ENCODE data around the gene EPM2A. TPM values are rescaled to one million over a fixed set of nuclear protein-coding genes. Genes with fewer than 3 reads are reported as not detected.

Gene EPM2A
- polyA plus RNA-seq, 2 of the 4 experiments (the other 2 are of a cell fraction), result 2.4 to 3.0 TPM

GRCh38 chr6:145629478-145629877 lies 105.8 kb downstream of the EPM2A start:
- ChIA-PET POLR2A (no interaction called here), CTCF (interaction anchor here (0.5 to 2.0 kb wide), 2 partner anchors 25 to 618 kb away, joined by 3 to 5 read pairs; no protein-coding TSS in a partner anchor)
- ATAC-seq (no peak), FAIRE-seq (no peak), DNase-seq (ENCODE audit: low read depth in 1 of 2, low spot score in 1 of 2) (no peak)
- 74% methylated on average over 4 of the region's 4 CpGs for WGBS (ENCODE audit: missing lambda C conversion rate)
- TF ChIP-seq NPAS2 (CRISPR knock-in tag; IDR thresholded peaks at IDR 0.05; ENCODE audit: borderline replicate concordance) (no peak), ZNF302 (CRISPR knock-in tag; IDR thresholded peaks at IDR 0.05) (no peak), KDM5A (IDR thresholded peaks at IDR 0.05) (no peak), NFE2L2 (conservative IDR thresholded peaks at IDR 0.05; ENCODE audit: low read length) (no peak), MAZ (IDR thresholded peaks at IDR 0.05; ENCODE audit: borderline replicate concordance, low read depth, low read length) (no peak)
- H3K27ac ChIP-seq, result no peak overlapping the region
- no peak overlapping the region for H3K4me2 ChIP-seq
- no peak overlapping the region for H3K4me3 ChIP-seq
- no peaks in the 10 kb centered on the region for H3K4me1 ChIP-seq
- no peaks in the 10 kb centered on the region for H3K9me3 ChIP-seq

DNA sequence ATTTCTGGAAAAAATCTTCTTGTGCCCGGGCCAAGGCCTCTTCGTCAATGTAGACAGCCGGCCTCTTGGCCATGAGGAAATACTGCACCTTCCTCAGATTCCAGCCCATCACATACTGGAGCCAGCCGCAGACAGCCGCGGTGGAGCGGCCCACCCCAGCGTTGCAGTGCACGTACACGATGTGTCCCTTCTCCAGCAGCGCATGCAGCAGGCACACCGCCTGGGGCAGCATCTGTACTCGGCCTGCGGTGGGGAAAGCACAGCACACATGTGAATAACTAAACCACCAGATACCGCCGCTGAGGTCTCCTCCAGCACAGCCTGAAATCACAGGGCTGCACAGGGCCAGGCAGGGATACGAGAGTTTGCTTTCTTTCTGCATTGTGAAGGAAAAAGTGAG lies 107.9 kb downstream of the EPM2A start:
- FAIRE-seq, result no peak
- WGBS (ENCODE audit: missing lambda C conversion rate), result 86% methylated on average over 11 of the region's 17 CpGs
- Histone ChIP-seq H3K4me1 (no peaks in the 10 kb centered on the region), H3K27ac (no peak overlapping the region), H3K4me2 (no peak overlapping the region), H3K4me3 (no peak overlapping the region), H3K9me3 (no peaks in the 10 kb centered on the region)
- TF ChIP-seq NR3C1 (IDR thresholded peaks at IDR 0.05) (no peak), ZNF302 (CRISPR knock-in tag; IDR thresholded peaks at IDR 0.05) (no peak), HOXB13 (CRISPR knock-in tag; IDR thresholded peaks at IDR 0.05; ENCODE audit: low read depth) (no peak), ESRRA (IDR thresholded peaks at IDR 0.05; ENCODE audit: borderline replicate concordance, low read length) (no peak), POLR2A (IDR thresholded peaks at IDR 0.05; ENCODE audit: low read length) (no peak), KDM5A (IDR thresholded peaks at IDR 0.05) (no peak), BHLHE40 (IDR thresholded peaks at IDR 0.05; ENCODE audit: low read depth, low read length) (no peak), EHMT2 (IDR thresholded peaks at IDR 0.05; ENCODE audit: low read depth) (no peak)
- TF ChIP-seq, protein P1, sequence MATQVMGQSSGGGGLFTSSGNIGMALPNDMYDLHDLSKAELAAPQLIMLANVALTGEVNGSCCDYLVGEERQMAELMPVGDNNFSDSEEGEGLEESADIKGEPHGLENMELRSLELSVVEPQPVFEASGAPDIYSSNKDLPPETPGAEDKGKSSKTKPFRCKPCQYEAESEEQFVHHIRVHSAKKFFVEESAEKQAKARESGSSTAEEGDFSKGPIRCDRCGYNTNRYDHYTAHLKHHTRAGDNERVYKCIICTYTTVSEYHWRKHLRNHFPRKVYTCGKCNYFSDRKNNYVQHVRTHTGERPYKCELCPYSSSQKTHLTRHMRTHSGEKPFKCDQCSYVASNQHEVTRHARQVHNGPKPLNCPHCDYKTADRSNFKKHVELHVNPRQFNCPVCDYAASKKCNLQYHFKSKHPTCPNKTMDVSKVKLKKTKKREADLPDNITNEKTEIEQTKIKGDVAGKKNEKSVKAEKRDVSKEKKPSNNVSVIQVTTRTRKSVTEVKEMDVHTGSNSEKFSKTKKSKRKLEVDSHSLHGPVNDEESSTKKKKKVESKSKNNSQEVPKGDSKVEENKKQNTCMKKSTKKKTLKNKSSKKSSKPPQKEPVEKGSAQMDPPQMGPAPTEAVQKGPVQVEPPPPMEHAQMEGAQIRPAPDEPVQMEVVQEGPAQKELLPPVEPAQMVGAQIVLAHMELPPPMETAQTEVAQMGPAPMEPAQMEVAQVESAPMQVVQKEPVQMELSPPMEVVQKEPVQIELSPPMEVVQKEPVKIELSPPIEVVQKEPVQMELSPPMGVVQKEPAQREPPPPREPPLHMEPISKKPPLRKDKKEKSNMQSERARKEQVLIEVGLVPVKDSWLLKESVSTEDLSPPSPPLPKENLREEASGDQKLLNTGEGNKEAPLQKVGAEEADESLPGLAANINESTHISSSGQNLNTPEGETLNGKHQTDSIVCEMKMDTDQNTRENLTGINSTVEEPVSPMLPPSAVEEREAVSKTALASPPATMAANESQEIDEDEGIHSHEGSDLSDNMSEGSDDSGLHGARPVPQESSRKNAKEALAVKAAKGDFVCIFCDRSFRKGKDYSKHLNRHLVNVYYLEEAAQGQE (IDR thresholded peaks at IDR 0.05), result no peak
- TF ChIP-seq, protein P2, sequence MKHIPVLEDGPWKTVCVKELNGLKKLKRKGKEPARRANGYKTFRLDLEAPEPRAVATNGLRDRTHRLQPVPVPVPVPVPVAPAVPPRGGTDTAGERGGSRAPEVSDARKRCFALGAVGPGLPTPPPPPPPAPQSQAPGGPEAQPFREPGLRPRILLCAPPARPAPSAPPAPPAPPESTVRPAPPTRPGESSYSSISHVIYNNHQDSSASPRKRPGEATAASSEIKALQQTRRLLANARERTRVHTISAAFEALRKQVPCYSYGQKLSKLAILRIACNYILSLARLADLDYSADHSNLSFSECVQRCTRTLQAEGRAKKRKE (CRISPR knock-in tag; IDR thresholded peaks at IDR 0.05; ENCODE audit: low read depth), result no peak
- ChIA-PET POLR2A (no interaction called here), CTCF (interaction anchor here (1.4 kb wide), 1 partner anchor 13 kb away, joined by 4 read pairs; no protein-coding TSS in a partner anchor)
- DNase-seq (ENCODE audit: low read depth in 1 of 2, low spot score in 1 of 2), result no peak
- ATAC-seq, result no peak

- 76% methylated on average over 7 of the region's 7 CpGs for WGBS (ENCODE audit: missing lambda C conversion rate)
- Histone ChIP-seq H3K4me2 (no peak overlapping the region), H3K9me3 (no peaks in the 10 kb centered on the region), H3K4me3 (no peak overlapping the region), H3K4me1 (no peaks in the 10 kb centered on the region), H3K27ac (no peak overlapping the region)
- POLR2A ChIA-PET, result no interaction called here
- CTCF ChIA-PET, result no interaction called here
- no peak for TF ChIP-seq CHD4 (IDR thresholded peaks at IDR 0.05; ENCODE audit: borderline replicate concordance)
- TF ChIP-seq TFCP2L1 (CRISPR knock-in tag; IDR thresholded peaks at IDR 0.05), result no peak
- no peak for TF ChIP-seq E2F6 (IDR thresholded peaks at IDR 0.05; ENCODE audit: borderline replicate concordance, low read depth)
- TF ChIP-seq SREBF2 (IDR thresholded peaks at IDR 0.05), result no peak
- no peak for TF ChIP-seq POLR2A (IDR thresholded peaks at IDR 0.05; ENCODE audit: low read length)
- TF ChIP-seq FOSL2 (IDR thresholded peaks at IDR 0.05), result no peak
- TF ChIP-seq FOSL2 (CRISPR knock-in tag; IDR thresholded peaks at IDR 0.05), result no peak
- no peak for TF ChIP-seq MAZ (IDR thresholded peaks at IDR 0.05; ENCODE audit: borderline replicate concordance, low read depth, low read length)
- TF ChIP-seq HOXB5 (CRISPR knock-in tag; IDR thresholded peaks at IDR 0.05), result no peak
- TF ChIP-seq EHF (CRISPR knock-in tag; IDR thresholded peaks at IDR 0.05), result no peak
- no peak for TF ChIP-seq EHMT2 (IDR thresholded peaks at IDR 0.05; ENCODE audit: low read depth)
- TF ChIP-seq, protein P3, sequence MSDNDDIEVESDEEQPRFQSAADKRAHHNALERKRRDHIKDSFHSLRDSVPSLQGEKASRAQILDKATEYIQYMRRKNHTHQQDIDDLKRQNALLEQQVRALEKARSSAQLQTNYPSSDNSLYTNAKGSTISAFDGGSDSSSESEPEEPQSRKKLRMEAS (IDR thresholded peaks at IDR 0.05), result no peak
- TF ChIP-seq MYC (IDR thresholded peaks at IDR 0.05; ENCODE audit: borderline replicate concordance, low read length), result no peak
- TF ChIP-seq KDM1A (IDR thresholded peaks at IDR 0.05; ENCODE audit: low read depth), result no peak
- no peak for TF ChIP-seq HMGXB4 (CRISPR knock-in tag; IDR thresholded peaks at IDR 0.05; ENCODE audit: borderline replicate concordance)
- FAIRE-seq (no peak), ATAC-seq (no peak), DNase-seq (ENCODE audit: low read depth in 1 of 2, low spot score in 1 of 2) (no peak)
These were observed 108.5 kb downstream of the EPM2A start for GRCh38 chr6:145626857-145627256.

Data from A549 (cell line).